ENCODE results near the gene NKX3-2.

NKX3-2 gene

GRCh38 chr4:13496605-13497004 is 47.7 kb downstream of the NKX3-2 start:
- DNase-seq = no peak

GRCh38 chr4:13495753-13496152 is 48.6 kb downstream of the NKX3-2 start:
- DNase-seq = no peak

DNA sequence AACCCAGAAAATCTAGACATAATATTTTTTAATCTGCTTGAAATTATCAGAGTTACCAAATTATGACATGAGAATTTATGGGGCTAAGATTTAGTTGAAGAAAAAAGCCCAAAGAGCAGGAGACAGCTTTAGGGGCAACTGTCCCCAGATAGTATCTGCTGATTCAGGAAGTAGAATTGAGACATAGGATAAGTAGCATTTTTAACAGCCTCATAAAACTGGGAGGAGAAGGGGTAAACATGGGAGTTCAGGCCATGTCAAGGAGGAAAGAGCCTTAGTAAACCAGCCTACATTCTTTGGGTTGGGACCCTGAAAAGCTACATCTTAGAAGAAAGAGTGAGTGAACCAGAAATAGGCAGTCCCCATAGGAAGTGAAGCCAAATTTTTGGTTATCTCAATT is 50.5 kb downstream of the NKX3-2 start:
- no peak for DNase-seq

DNA sequence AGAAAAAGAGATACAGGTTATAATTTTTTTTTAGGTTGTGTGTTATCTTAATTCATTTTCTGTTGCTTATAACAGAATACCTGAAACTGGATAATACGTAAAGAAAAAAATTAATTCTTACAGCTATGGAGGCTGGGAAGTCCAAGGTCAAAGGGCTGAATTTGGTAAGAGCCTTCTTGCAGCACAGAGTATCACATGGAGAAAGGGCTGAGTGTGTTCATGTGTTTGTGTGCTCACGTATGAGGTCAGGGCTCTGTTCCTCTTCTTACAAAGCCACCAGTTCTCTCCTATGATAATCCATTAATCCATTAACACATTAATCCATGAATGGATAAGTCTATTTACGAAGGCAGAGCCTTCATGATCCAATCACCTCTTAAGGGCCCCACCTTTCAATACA is 51.6 kb downstream of the NKX3-2 start:
- DNase-seq = no peak

All from activated T-cell treated with anti-CD3 and anti-CD28 coated beads for 4 hours (primary cell).